HG02798 (cell line): Measurements from ENCODE around the gene SPANXN1.
"Not testable (repeated sequence)": the region's sequence is repeated elsewhere in the genome, so short reads cannot be mapped to it uniquely, and the experiment has no call there.

Experiments
- ATAC-seq: cut with Tn5 transposase; IDR thresholded peaks from one replicate; pipeline ENCODE4 v1.9.1; 2021; ENCODE audit warnings: mild to moderate bottlenecking; ENCODE audit not compliant: unreplicated experiment, poor library complexity

SPANXN1 gene

DNA sequence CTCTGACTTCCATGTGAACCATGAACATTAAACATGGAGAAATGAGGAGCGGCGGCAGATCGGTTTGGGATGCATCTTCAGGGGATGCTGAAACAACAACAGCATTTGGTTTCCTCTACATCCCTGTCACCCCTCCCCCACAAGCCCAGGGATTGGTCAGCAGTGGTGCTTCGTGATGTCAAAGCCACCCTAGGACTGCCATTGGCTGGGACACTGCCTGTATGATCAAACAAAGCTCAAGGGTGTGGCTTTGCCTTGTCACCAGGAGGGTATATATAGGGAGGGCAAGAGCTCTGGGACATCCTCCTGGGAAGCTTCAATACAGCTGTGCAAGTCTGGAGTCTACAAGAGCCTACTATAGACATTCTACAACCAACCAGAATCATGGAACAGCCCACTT, at the start of gene SPANXN1:
Gene SPANXN1 (plus strand): TSS at position 301 of the 400 bp plus-strand sequence. CDS start 84 bp downstream, at position 385.
- not testable (repeated sequence) for ATAC-seq

GRCh38 chrX:145199078-145199477, 48.2 kb upstream of the SPANXN1 start:
- no peak for ATAC-seq

DNA sequence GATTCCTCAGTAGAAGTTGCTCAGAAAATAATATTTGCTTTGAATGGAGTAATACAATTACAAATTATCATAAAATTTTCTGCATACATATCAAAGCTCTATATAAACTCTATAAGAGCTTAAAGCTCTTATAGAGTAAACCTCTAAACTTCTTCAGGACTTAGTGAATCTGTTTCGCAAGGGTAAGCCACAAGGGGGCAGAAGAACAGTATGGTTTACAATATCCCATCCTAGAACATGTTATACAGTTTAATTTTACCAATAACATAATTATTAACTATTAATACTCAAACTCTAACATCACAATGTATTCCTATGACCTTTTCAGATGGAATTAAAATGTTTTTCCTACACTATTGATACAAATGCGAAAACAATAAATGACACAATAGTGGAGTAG, 33.8 kb upstream of the SPANXN1 start:
- no peak for ATAC-seq

- no peak for ATAC-seq
These were observed 44.9 kb downstream of the SPANXN1 start for GRCh38 chrX:145292218-145292617.
